ENCODE data around the gene PP2D1. TPM values are rescaled to one million over a fixed set of nuclear protein-coding genes. Genes with fewer than 3 reads are reported as not detected.

The PP2D1 gene, protein sequence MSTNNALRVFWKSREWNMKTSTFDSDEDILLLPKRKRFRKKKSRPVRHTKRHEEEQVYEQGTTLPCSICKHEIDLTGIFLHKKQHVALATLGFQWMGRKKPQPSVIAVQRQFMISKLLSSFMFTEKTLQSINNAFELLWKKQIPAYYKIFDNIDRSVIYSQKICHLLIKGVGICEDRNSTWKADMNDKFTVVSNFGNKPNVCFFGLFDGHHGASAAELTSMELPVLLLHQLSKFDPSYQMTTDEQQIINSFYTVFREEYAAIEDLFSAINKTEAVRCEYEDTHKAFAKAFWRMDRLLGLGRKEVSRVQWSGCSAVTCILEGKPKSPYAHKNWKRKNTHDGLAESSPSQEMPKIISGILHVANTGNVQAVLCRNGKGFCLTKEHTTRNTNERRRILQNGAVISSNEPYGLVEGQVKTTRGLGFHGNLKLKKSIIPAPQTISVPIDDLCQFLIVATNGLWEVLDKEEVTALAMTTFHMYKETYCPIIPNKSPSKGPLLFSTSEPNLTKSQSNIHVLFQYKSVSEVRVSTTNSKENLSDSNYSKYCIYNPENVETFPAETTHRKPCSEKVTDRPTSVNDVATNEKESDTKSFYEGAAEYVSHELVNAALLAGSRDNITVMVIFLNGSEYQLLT
- total RNA-seq (not detected), polyA plus RNA-seq (ENCODE audit: insufficient read depth in 1 of 8, insufficient read length in 8 of 8, low replicate concordance in 1 of 8) (under 1 TPM; 0.12 to 0.37 (median 0.21) TPM)
- long read RNA-seq, donor 1 = 0 reads
- long read RNA-seq, donor 2 = 0 reads
- long read RNA-seq, donor 3 = 0 reads
- long read RNA-seq, donor 4, partial matches to known transcripts = 0 of 10 reads
- long read RNA-seq, donor 4, other reads (novel, unspliced or antisense) = 10 of 10 reads
- long read RNA-seq, donor 5 = 0 reads
- long read RNA-seq, donor 6 = 0 reads
- long read RNA-seq, donor 7 = 0 reads
- long read RNA-seq, donor 8 = 0 reads
- long read RNA-seq, donor 9 = 0 reads
- long read RNA-seq, donor 10, partial matches to known transcripts = 17 of 17 reads
- long read RNA-seq, donor 10, other reads (novel, unspliced or antisense) = 0 of 17 reads
- long read RNA-seq, donor 11 = 0 reads

DNA sequence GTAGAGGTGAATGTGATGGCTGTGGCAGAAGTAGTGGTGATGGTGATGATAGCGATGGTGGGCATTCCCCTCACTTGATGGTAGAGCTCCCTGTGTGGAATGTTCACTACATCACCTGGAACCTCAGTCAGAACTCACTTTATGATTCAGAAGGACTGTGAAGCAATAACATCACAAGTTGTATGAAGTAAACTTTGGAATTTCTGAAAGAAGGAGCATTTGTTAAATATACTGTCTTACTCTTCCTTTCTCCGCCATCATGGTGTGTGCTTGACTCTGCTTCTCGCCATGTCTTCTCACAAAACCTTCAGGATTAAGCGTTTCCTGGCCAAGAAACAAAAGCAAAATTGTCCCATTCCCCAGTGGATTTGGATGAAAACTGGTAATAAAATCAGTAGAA lies at the start of gene PP2D1:
Gene PP2D1 (minus strand): TSS at position 101 of the 400 bp plus-strand sequence. CDS start 192 bp downstream, outside the sequence.
- Histone ChIP-seq H3K27me3 (ENCODE audit: control insufficient read depth, insufficient read depth, low read length) (no peaks in the 10 kb centered on the region), H3K9me3 (replicated peaks; ENCODE audit: control insufficient read depth, low read depth, low read length) (no peaks in the 10 kb centered on the region), H3K36me3 (ENCODE audit: control insufficient read depth, insufficient read depth, low read length) (no peaks in the 10 kb centered on the region), H3K4me3 (ENCODE audit: low read length) (no peak within 1 kb of the TSS), H3K4me1 (ENCODE audit: control insufficient read depth, insufficient read depth, low read length) (no peaks in the 10 kb centered on the region), H3K27ac (ENCODE audit: low read length) (no peak within 1 kb of the TSS)
- 100% methylated on average over 1 of the region's 4 CpGs for WGBS (ENCODE audit: insufficient coverage)
- no peak for DNase-seq

DNA sequence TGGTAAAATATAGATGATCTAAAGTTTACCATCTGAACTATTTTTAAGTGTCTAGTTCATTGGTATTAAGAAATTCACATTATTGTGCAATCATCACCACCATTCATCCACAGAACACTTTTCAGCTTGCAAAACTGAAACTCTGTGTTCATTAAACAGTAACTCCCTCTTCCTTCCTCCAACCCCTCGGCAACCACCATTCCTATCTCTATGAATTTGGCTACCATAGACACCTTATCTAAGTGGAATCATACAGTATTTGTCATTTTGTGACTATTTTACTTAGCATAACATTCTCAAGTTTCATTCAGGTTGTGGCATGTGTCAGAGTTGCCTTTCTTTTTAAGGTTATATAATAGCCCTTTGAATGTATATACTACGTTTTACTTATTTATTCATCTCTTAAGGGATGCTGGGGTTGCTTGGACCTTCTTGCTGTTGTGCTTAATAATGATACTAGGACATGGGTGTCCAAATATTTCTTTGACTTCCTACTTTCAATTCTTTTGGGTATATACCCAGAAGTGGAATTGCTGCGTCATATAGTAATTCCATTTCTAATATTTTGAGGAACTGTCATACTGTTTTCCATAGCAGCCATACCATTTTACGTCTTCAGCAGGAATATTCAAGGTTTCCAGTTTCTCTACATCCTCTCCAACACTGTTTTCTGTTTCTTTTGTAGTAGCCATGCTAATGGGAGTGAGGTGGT lies 49.1 kb upstream of the PP2D1 start:
- Histone ChIP-seq H3K36me3 (ENCODE audit: control insufficient read depth, insufficient read depth, low read length) (no peaks in the 10 kb centered on the region), H3K4me1 (ENCODE audit: control insufficient read depth, insufficient read depth, low read length) (peaks cover 21% of the 10 kb centered on the region), H3K27me3 (ENCODE audit: control insufficient read depth, insufficient read depth, low read length) (no peaks in the 10 kb centered on the region), H3K9me3 (replicated peaks; ENCODE audit: control insufficient read depth, low read depth, low read length) (no peaks in the 10 kb centered on the region), H3K4me3 (ENCODE audit: low read length) (no peak overlapping the region), H3K27ac (ENCODE audit: low read length) (peak overlapping the region; percentile 49)
- whole genome bisulfite sequencing (ENCODE audit: insufficient coverage) = no CpG with 5 or more reads among the region's 4 CpGs
- peak; percentile 41 for DNase-seq

DNA sequence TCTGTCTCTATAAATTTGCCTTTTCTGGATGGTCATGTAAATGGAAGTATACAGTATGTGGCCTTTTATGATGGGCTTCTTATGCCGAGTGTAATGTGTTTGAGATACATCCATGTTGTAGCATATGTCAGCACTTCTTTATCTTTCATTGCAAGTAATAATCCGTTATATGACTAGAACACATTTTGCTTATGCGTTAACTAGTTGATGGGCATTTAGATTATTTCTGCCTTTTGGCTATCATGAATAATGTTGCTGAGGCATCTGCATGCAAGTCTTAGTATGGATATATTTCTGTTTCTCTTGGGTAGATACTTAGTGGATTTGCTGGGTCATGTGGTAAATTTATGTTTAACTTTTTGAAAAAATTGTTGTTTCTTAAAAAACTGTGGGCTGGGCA lies 47.9 kb upstream of the PP2D1 start:
- whole genome bisulfite sequencing (ENCODE audit: insufficient coverage) = no CpG with 5 or more reads among the region's 3 CpGs
- peaks cover 18% of the 10 kb centered on the region for H3K4me1 ChIP-seq (ENCODE audit: control insufficient read depth, insufficient read depth, low read length)
- no peak overlapping the region for H3K4me3 ChIP-seq (ENCODE audit: low read length)
- no peak for DNase-seq
- no peaks in the 10 kb centered on the region for H3K27me3 ChIP-seq (ENCODE audit: control insufficient read depth, insufficient read depth, low read length)
- H3K9me3 ChIP-seq (replicated peaks; ENCODE audit: control insufficient read depth, low read depth, low read length) = no peaks in the 10 kb centered on the region
- H3K36me3 ChIP-seq (ENCODE audit: control insufficient read depth, insufficient read depth, low read length) = no peaks in the 10 kb centered on the region
- no peak overlapping the region for H3K27ac ChIP-seq (ENCODE audit: low read length)

DNA sequence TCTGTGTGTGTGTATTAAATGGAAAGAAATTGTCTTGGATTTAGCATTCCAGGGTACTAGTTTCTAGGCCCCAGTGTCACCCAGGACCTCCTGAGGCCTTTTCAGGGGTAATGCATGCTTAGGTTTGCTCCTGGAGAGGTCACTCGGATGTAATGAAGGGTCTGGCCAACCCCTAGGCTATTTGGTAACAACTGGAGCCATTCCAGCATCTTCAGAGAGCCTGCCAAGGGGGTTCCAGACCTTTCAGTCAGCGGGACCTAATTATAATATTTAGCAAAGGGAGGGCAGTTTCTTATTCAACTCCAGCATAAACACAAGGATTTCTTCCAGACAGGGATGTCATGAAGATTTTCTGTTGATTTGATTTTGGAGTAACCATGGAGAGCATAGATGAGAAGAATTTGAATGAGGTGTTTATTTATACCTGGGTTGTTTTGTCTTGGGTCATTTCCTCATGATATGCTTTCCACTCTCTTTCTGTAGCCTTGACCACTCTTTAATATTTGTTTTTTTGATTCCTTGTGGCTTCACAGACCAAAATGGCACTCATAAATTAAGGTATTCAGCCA lies 45.6 kb upstream of the PP2D1 start:
- WGBS (ENCODE audit: insufficient coverage) = no CpG with 5 or more reads among the region's 2 CpGs
- Histone ChIP-seq H3K27ac (ENCODE audit: low read length) (no peak overlapping the region), H3K4me1 (ENCODE audit: control insufficient read depth, insufficient read depth, low read length) (peaks cover 24% of the 10 kb centered on the region), H3K27me3 (ENCODE audit: control insufficient read depth, insufficient read depth, low read length) (no peaks in the 10 kb centered on the region), H3K4me3 (ENCODE audit: low read length) (no peak overlapping the region), H3K9me3 (replicated peaks; ENCODE audit: control insufficient read depth, low read depth, low read length) (no peaks in the 10 kb centered on the region), H3K36me3 (ENCODE audit: control insufficient read depth, insufficient read depth, low read length) (no peaks in the 10 kb centered on the region)
- no peak for DNase-seq

DNA sequence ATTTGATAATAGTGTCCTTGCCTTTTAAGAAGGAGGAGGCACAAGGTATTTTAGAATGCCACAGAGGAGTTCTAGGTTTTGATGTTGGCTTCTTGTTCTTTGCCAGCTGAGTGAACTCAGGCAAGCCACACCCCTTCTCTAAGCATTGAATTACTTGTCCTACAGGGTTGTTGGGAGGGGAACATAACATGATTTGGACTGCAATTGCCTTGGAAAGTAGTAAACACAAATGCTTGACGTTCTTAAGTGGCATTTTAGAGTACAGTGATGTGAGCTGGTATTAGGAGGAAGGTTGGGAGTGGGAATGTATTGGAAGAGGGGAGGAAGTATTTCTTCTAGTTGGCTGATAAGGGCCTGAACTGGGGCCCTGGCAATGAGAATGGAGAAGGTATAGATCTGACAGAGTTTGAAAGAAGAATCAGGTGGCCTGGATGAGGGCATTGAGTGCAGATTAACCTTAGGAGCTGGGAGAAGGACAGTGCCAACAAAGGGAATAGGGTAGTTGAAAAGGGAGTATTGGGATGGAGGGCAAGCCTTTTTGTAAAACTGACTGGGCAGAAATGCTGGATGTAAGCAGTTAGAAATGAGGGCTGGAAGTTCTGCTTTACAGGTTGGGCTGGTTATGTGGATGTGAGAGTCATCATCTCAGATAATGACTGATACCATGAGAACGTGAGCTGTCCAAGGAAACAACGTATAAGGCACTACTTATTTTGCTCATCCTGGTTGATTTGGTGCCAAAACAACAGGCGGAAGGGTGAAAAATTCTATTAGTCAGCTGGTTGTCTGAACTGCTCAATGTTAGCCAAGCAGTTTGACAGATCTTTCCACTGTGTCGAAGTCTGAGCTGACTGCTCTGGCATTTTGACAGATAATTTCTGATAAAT lies 44.9 kb upstream of the PP2D1 start:
- Histone ChIP-seq H3K4me3 (ENCODE audit: low read length) (no peak overlapping the region), H3K4me1 (ENCODE audit: control insufficient read depth, insufficient read depth, low read length) (peaks cover 24% of the 10 kb centered on the region), H3K27ac (ENCODE audit: low read length) (no peak overlapping the region), H3K9me3 (replicated peaks; ENCODE audit: control insufficient read depth, low read depth, low read length) (no peaks in the 10 kb centered on the region), H3K36me3 (ENCODE audit: control insufficient read depth, insufficient read depth, low read length) (no peaks in the 10 kb centered on the region), H3K27me3 (ENCODE audit: control insufficient read depth, insufficient read depth, low read length) (no peaks in the 10 kb centered on the region)
- DNase-seq = peak; percentile 42
- WGBS (ENCODE audit: insufficient coverage) = 51% methylated on average over 5 of the region's 5 CpGs

DNA sequence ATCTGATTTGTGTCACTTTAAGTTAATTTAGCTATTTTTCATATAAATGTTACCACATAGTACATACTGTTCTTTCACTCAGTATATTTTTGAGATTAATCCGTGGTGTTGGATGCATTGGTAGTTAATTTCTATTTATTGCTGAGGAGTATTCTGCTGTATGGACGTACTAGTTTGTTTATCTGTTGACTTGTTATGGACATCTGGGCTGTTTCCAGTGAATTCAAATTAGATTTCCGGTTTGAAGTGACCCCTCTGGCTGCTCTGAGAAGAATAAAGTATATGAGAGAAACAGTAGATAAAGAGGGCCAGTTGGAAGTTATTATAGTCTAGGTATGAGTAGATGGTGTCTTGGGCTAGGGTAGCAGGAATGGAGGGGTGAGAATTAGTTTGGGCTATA lies 43.8 kb upstream of the PP2D1 start:
- Histone ChIP-seq H3K4me1 (ENCODE audit: control insufficient read depth, insufficient read depth, low read length) (peaks cover 24% of the 10 kb centered on the region), H3K4me3 (ENCODE audit: low read length) (no peak overlapping the region), H3K36me3 (ENCODE audit: control insufficient read depth, insufficient read depth, low read length) (no peaks in the 10 kb centered on the region), H3K9me3 (replicated peaks; ENCODE audit: control insufficient read depth, low read depth, low read length) (no peaks in the 10 kb centered on the region), H3K27me3 (ENCODE audit: control insufficient read depth, insufficient read depth, low read length) (no peaks in the 10 kb centered on the region), H3K27ac (ENCODE audit: low read length) (no peak overlapping the region)
- no peak for DNase-seq
- WGBS (ENCODE audit: insufficient coverage) = 75% methylated on average over 1 of the region's 3 CpGs

DNA sequence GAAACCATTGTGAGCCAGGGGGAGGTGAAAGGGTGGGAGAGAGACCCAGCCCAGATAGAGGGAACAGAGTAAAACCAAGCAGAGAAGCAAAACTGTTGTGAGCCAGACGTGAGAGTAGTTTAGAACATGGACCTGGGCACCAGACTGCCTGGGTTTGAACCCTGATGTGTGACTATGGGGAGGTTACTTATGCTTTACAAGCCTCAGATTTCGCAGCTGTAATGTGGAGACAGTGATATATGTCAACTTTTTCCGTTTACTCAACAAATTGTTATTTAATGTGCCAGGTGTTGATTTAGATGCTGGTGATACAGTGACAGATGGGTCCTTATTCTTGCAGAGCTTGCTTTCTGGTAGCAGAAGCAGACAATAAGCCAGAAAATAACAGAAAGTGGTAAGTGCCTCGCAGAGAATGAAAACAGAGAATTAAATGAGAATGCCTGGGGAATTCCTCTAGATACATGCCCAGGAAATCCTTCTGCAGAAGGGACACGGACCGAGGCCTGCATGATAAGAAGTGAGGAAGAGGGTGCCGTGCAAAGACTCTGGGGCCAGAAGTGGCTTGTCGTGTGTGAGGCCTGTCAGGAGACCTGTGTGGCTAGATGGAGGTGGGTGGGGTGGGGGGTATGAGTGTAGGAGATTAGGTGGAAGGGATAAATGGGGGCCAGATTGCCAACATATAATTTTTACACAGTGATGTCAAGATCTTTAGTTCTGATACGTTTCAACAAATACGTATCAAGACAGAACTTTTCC lies 43.1 kb upstream of the PP2D1 start:
- Histone ChIP-seq H3K27ac (ENCODE audit: low read length) (no peak overlapping the region), H3K9me3 (replicated peaks; ENCODE audit: control insufficient read depth, low read depth, low read length) (no peaks in the 10 kb centered on the region), H3K4me1 (ENCODE audit: control insufficient read depth, insufficient read depth, low read length) (peaks cover 24% of the 10 kb centered on the region), H3K36me3 (ENCODE audit: control insufficient read depth, insufficient read depth, low read length) (no peaks in the 10 kb centered on the region), H3K27me3 (ENCODE audit: control insufficient read depth, insufficient read depth, low read length) (no peaks in the 10 kb centered on the region), H3K4me3 (ENCODE audit: low read length) (no peak overlapping the region)
- 43% methylated on average over 6 of the region's 10 CpGs for WGBS (ENCODE audit: insufficient coverage)
- no peak for DNase-seq

DNA sequence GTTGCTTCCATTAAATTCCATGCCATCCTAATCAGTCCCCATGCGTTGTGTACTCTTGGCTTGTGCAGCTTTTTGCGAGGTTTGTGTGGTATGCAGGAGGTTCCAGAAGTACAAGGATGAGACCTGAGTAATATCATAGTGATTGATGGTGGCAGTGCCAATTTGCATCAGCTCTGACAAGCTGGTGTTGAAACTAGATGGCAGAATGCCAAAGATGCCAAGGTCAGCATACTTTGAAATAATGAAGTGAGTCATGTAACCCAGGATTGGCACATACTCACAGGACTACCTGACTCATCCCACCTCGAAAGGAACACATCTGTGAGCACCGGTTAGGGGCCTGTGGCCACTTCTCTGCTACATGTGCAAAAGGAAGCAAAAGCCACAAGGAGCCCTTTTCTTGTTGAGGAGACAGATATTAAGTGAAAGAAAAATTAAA lies 42.5 kb upstream of the PP2D1 start:
- 79% methylated on average over 2 of the region's 4 CpGs for WGBS (ENCODE audit: insufficient coverage)
- H3K4me3 ChIP-seq (ENCODE audit: low read length) = no peak overlapping the region
- DNase-seq = no peak
- no peaks in the 10 kb centered on the region for H3K27me3 ChIP-seq (ENCODE audit: control insufficient read depth, insufficient read depth, low read length)
- peaks cover 24% of the 10 kb centered on the region for H3K4me1 ChIP-seq (ENCODE audit: control insufficient read depth, insufficient read depth, low read length)
- no peaks in the 10 kb centered on the region for H3K9me3 ChIP-seq (replicated peaks; ENCODE audit: control insufficient read depth, low read depth, low read length)
- H3K27ac ChIP-seq (ENCODE audit: low read length) = no peak overlapping the region
- no peaks in the 10 kb centered on the region for H3K36me3 ChIP-seq (ENCODE audit: control insufficient read depth, insufficient read depth, low read length)
